ENCODE measurements around the gene PPP1R10. TPM values are rescaled to one million over a fixed set of nuclear protein-coding genes. Genes with fewer than 3 reads are reported as not detected.
"Not testable (repeated sequence)": the region's sequence is repeated elsewhere in the genome, so short reads cannot be mapped to it uniquely, and the experiment has no call there.

PPP1R10 gene
- 20.4 TPM for total RNA-seq

DNA sequence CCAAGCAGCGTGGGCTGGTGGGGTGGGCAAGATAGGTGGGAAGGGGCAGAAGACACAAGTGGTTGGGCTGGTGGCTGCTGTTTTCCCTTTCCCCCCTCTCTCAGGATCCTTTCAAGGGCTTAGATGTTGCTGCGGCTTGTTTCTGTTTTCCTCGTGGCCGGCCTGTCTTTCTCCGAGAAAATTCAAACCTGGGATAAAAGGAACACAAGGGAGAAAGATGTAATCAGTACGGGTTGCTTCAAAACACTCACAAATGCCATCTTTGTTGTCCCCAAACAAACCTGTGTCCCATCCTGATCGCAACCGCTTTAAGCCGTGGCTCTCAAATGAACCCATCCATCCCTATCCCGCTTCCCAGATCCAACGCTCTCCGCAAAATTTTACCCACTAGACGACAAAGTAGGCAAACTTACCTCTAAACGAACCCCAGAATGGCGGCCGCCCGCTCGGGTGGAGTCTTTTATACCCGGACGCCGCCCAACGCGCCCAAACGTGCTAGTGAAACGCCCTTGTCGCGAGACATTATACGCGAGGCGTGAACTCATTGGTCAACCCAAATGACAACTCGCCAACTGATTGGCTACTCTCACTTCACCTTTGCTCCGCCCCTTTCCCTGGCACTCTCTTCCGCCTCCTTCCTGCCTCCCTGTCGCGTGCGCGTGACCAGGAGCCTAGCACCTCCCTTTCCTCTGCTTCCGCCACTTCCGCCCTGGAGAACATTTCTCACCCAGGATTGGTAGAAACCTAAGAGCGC is at the start of gene PPP1R10:
Gene PPP1R10, minus strand, starts transcription at position 433 of the 754 bp plus-strand sequence. CDS start 7,299 bp downstream, outside the sequence.
- peaks cover 26 to 36% (median 29%) of the 10 kb centered on the region in 3 donors for H3K36me3 ChIP-seq (ENCODE audit: control insufficient read depth in 3 of 3, insufficient read depth in 3 of 3, low read length in 3 of 3)

DNA sequence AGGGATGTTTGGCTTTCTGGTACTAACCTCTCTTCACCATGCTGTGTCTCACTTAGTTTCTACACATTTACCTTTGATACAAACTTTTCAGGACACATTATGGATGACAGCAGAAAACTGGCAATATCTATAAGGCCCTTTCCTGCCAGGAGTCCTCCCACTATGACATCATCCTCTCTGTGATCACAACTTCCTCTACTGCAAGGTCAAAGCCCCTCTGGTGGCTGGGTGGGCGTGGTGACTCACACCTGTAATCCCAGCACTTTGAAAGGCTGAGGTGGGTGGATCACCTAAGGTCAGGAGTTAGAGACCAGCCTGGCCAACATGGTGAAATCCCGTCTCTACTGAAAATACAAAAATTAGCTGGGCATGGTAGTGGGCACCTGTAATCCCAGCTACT is 49.3 kb upstream of the PPP1R10 start:
- H3K27me3 ChIP-seq (ENCODE audit: control insufficient read depth in 3 of 3, insufficient read depth in 3 of 3, low read length in 3 of 3); H3K9me3 ChIP-seq (ENCODE audit: control insufficient read depth in 3 of 3, low read length in 3 of 3); H3K9ac ChIP-seq (ENCODE audit: low read depth in 1 of 3, low read length in 3 of 3); H3K27ac ChIP-seq (ENCODE audit: low read depth, low read length); H3K4me3 ChIP-seq (ENCODE audit: low read length in 3 of 3): not testable (repeated sequence)
- Histone ChIP-seq H3K36me3 (ENCODE audit: control insufficient read depth in 3 of 3, insufficient read depth in 3 of 3, low read length in 3 of 3) (peaks cover 53 to 76% (median 69%) of the 10 kb centered on the region in 3 donors), H3K4me1 (ENCODE audit: control insufficient read depth in 3 of 3, insufficient read depth in 3 of 3, low read length in 3 of 3) (peaks cover 0 to 12% (median 2%) of the 10 kb centered on the region in 3 donors)

More for the DNA sequence above, at the start of gene PPP1R10:
- Histone ChIP-seq H3K27me3 (ENCODE audit: control insufficient read depth in 3 of 3, insufficient read depth in 3 of 3, low read length in 3 of 3) (no peaks in the 10 kb centered on the region), H3K9ac (ENCODE audit: low read depth in 1 of 3, low read length in 3 of 3) (peak within 1 kb of the TSS; percentile 94 to 100 (median 98)), H3K4me3 (ENCODE audit: low read length in 3 of 3) (peak within 1 kb of the TSS; percentile 88 to 100 (median 94)), H3K4me1 (ENCODE audit: control insufficient read depth in 3 of 3, insufficient read depth in 3 of 3, low read length in 3 of 3) (peaks cover 27 to 43% (median 40%) of the 10 kb centered on the region in 3 donors), H3K27ac (ENCODE audit: low read depth, low read length) (peak within 1 kb of the TSS; percentile 100), H3K9me3 (ENCODE audit: control insufficient read depth in 3 of 3, low read length in 3 of 3) (no peaks in the 10 kb centered on the region)

DNA sequence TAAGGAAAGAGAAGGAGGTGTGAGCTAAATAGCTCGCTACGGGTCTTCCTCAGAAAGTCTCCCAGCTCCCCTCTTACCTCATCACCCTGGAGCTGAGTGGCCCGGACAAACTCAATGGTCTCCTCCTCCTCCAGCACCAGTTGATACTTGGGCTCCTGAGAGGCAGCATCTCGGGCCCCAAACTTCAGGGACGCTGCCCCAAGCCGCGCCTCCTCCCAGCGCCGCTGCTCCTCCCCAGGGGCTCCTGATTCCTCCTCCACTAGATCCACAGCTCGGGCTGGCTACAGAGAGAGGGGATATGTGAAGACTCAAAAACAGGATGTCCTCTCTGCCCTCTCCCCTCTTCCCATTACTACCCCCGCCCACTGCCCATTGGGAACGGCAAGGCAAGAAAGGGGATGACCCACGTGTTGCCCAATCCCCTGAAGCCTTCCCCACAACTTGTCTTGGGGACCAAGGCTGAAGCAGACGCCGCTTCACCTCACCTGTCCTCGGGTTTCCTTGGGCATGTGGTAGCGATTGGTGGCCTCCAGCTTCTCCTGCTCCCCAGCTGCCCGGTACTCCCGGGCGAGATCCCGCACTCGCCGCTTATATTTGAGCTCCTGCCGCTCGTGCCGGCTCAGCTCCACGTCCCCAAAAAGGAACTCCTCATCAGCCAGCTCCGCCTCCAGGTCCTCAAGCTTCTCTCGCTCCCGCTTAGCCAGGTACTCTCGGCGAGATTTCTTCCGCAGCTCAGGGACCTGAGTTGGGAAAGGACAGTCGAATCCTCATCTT is 48.1 kb upstream of the PPP1R10 start:
- no peak overlapping the region for H3K27ac ChIP-seq (ENCODE audit: low read depth, low read length)
- H3K9ac ChIP-seq (ENCODE audit: low read depth in 1 of 3, low read length in 3 of 3): no peak overlapping the region
- H3K36me3 ChIP-seq (ENCODE audit: control insufficient read depth in 3 of 3, insufficient read depth in 3 of 3, low read length in 3 of 3): peaks cover 52 to 72% (median 67%) of the 10 kb centered on the region in 3 donors

DNA sequence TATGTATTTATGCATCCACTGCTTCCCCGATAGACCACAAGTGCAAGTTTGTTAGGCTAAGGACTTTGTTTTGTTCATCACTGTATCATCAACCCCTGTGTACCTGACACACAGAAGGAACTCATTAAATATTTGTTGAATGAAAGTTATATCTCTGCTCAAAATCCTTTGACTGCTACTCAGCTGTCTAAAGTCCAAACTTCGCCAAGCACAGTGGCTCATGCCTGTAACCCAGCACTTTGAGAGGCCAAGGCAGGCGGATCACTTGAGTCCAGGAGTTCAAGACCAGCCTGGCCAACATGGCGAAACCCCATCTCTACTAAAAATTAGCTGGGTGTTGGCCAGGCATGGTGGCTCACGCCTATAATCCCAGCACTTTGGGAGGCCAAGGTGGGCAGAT is 40.9 kb upstream of the PPP1R10 start:
- not testable (repeated sequence) for H3K9me3 ChIP-seq (ENCODE audit: control insufficient read depth in 3 of 3, low read length in 3 of 3); H3K27ac ChIP-seq (ENCODE audit: low read depth, low read length); H3K4me1 ChIP-seq (ENCODE audit: control insufficient read depth in 3 of 3, insufficient read depth in 3 of 3, low read length in 3 of 3); H3K27me3 ChIP-seq (ENCODE audit: control insufficient read depth in 3 of 3, insufficient read depth in 3 of 3, low read length in 3 of 3); H3K9ac ChIP-seq (ENCODE audit: low read depth in 1 of 3, low read length in 3 of 3); H3K4me3 ChIP-seq (ENCODE audit: low read length in 3 of 3)
- peaks cover 84 to 86% (median 85%) of the 10 kb centered on the region in 3 donors for H3K36me3 ChIP-seq (ENCODE audit: control insufficient read depth in 3 of 3, insufficient read depth in 3 of 3, low read length in 3 of 3)

More for the DNA sequence above, 48.1 kb upstream of the PPP1R10 start:
- no peaks in the 10 kb centered on the region for H3K9me3 ChIP-seq (ENCODE audit: control insufficient read depth in 3 of 3, low read length in 3 of 3)
- no peaks in the 10 kb centered on the region for H3K27me3 ChIP-seq (ENCODE audit: control insufficient read depth in 3 of 3, insufficient read depth in 3 of 3, low read length in 3 of 3)
- H3K4me1 ChIP-seq (ENCODE audit: control insufficient read depth in 3 of 3, insufficient read depth in 3 of 3, low read length in 3 of 3): peaks cover 0 to under 1% (median 0%) of the 10 kb centered on the region in 3 donors
- H3K4me3 ChIP-seq (ENCODE audit: low read length in 3 of 3): no peak overlapping the region

DNA sequence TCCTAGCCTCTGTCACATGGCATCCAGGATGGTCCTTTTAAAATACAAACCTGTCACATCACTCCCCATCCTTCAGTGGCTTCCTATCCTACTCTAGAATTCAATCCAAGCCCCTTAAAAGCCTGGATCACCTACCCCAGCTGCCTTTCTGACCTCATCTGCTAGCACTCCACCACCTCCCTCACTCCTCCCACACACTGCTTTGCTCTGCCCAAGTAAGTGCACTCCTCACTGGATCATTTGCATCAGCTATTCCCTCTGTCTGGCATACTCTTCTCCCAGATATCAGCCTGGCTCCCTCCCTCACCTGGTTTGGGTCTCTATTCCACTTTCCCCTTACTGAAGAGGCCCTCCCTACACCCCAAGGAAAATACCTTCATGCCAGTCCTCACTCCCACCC is 40.4 kb upstream of the PPP1R10 start:
- no peak overlapping the region for H3K27ac ChIP-seq (ENCODE audit: low read depth, low read length)
- H3K9me3 ChIP-seq (ENCODE audit: control insufficient read depth in 3 of 3, low read length in 3 of 3): no peaks in the 10 kb centered on the region
- no peak overlapping the region for H3K4me3 ChIP-seq (ENCODE audit: low read length in 3 of 3)
- H3K36me3 ChIP-seq (ENCODE audit: control insufficient read depth in 3 of 3, insufficient read depth in 3 of 3, low read length in 3 of 3): peaks cover 84 to 86% (median 85%) of the 10 kb centered on the region in 3 donors
- H3K27me3 ChIP-seq (ENCODE audit: control insufficient read depth in 3 of 3, insufficient read depth in 3 of 3, low read length in 3 of 3): no peaks in the 10 kb centered on the region
- H3K9ac ChIP-seq (ENCODE audit: low read depth in 1 of 3, low read length in 3 of 3): no peak overlapping the region
- H3K4me1 ChIP-seq (ENCODE audit: control insufficient read depth in 3 of 3, insufficient read depth in 3 of 3, low read length in 3 of 3): no peaks in the 10 kb centered on the region

- Histone ChIP-seq H3K27me3 (ENCODE audit: control insufficient read depth in 3 of 3, insufficient read depth in 3 of 3, low read length in 3 of 3) (no peaks in the 10 kb centered on the region), H3K9me3 (ENCODE audit: control insufficient read depth in 3 of 3, low read length in 3 of 3) (no peaks in the 10 kb centered on the region), H3K36me3 (ENCODE audit: control insufficient read depth in 3 of 3, insufficient read depth in 3 of 3, low read length in 3 of 3) (peaks cover 82 to 85% (median 84%) of the 10 kb centered on the region in 3 donors), H3K4me1 (ENCODE audit: control insufficient read depth in 3 of 3, insufficient read depth in 3 of 3, low read length in 3 of 3) (no peaks in the 10 kb centered on the region), H3K4me3 (ENCODE audit: low read length in 3 of 3) (no peak overlapping the region), H3K9ac (ENCODE audit: low read depth in 1 of 3, low read length in 3 of 3) (no peak overlapping the region), H3K27ac (ENCODE audit: low read depth, low read length) (no peak overlapping the region)
These were observed 39.5 kb upstream of the PPP1R10 start for GRCh38 chr6:30656513-30656912.

- Histone ChIP-seq H3K9ac (ENCODE audit: low read depth in 1 of 3, low read length in 3 of 3) (no peak overlapping the region), H3K27ac (ENCODE audit: low read depth, low read length) (no peak overlapping the region), H3K4me1 (ENCODE audit: control insufficient read depth in 3 of 3, insufficient read depth in 3 of 3, low read length in 3 of 3) (no peaks in the 10 kb centered on the region), H3K27me3 (ENCODE audit: control insufficient read depth in 3 of 3, insufficient read depth in 3 of 3, low read length in 3 of 3) (no peaks in the 10 kb centered on the region), H3K9me3 (ENCODE audit: control insufficient read depth in 3 of 3, low read length in 3 of 3) (no peaks in the 10 kb centered on the region), H3K36me3 (ENCODE audit: control insufficient read depth in 3 of 3, insufficient read depth in 3 of 3, low read length in 3 of 3) (peaks cover 83 to 88% (median 84%) of the 10 kb centered on the region in 3 donors), H3K4me3 (ENCODE audit: low read length in 3 of 3) (no peak overlapping the region)
These were observed 38.7 kb upstream of the PPP1R10 start for GRCh38 chr6:30655743-30656094.

- no peak overlapping the region for H3K27ac ChIP-seq (ENCODE audit: low read depth, low read length)
- H3K9me3 ChIP-seq (ENCODE audit: control insufficient read depth in 3 of 3, low read length in 3 of 3): no peaks in the 10 kb centered on the region
- peaks cover 79 to 87% (median 79%) of the 10 kb centered on the region in 3 donors for H3K36me3 ChIP-seq (ENCODE audit: control insufficient read depth in 3 of 3, insufficient read depth in 3 of 3, low read length in 3 of 3)
- H3K4me1 ChIP-seq (ENCODE audit: control insufficient read depth in 3 of 3, insufficient read depth in 3 of 3, low read length in 3 of 3): no peaks in the 10 kb centered on the region
- H3K4me3 ChIP-seq (ENCODE audit: low read length in 3 of 3): no peak overlapping the region
- H3K9ac ChIP-seq (ENCODE audit: low read depth in 1 of 3, low read length in 3 of 3): no peak overlapping the region
- no peaks in the 10 kb centered on the region for H3K27me3 ChIP-seq (ENCODE audit: control insufficient read depth in 3 of 3, insufficient read depth in 3 of 3, low read length in 3 of 3)
These were observed 38.0 kb upstream of the PPP1R10 start for GRCh38 chr6:30654798-30655742.

DNA sequence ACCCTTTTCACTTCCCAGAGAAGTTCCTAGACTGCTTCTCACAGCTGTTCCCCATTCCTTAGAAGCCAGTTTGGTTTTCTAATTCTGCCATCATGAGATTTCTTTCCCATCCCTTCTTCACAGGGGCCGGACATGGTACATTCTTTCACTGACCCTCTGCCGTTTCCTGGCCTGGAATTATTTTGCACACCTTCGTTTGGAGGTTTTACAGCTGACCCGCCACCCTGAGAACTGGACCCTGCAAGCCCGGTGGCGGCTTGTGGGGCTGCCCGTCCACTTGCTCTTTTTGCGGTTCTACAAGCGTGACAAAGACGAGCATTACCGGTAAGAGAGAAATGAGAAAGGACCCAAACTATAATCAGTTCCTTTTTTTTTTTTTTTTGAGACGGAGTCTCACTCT is 34.1 kb upstream of the PPP1R10 start:
- H3K9ac ChIP-seq (ENCODE audit: low read depth in 1 of 3, low read length in 3 of 3): no peak overlapping the region
- no peak overlapping the region for H3K4me3 ChIP-seq (ENCODE audit: low read length in 3 of 3)
- H3K27me3 ChIP-seq (ENCODE audit: control insufficient read depth in 3 of 3, insufficient read depth in 3 of 3, low read length in 3 of 3): no peaks in the 10 kb centered on the region
- no peaks in the 10 kb centered on the region for H3K9me3 ChIP-seq (ENCODE audit: control insufficient read depth in 3 of 3, low read length in 3 of 3)
- peaks cover 44 to 57% (median 52%) of the 10 kb centered on the region in 3 donors for H3K36me3 ChIP-seq (ENCODE audit: control insufficient read depth in 3 of 3, insufficient read depth in 3 of 3, low read length in 3 of 3)
- H3K27ac ChIP-seq (ENCODE audit: low read depth, low read length): no peak overlapping the region
- peaks cover 12 to 16% (median 14%) of the 10 kb centered on the region in 3 donors for H3K4me1 ChIP-seq (ENCODE audit: control insufficient read depth in 3 of 3, insufficient read depth in 3 of 3, low read length in 3 of 3)

Measured in skeletal muscle tissue (tissue), 4 donors.